SK-N-SH treated with all-trans-retinoic acid at 6 μM for 48 hours (cell line): ENCODE data around the gene KLK3.

ENCODE experiments used
- ARNTL ChIP-seq: fragments of 450-650 bp; formaldehyde crosslinking; IDR thresholded peaks from 2 replicates; pipeline ENCODE4 v1.5.0; 2020; ENCODE audit warnings: low read depth, mild to moderate bottlenecking, moderate library complexity, borderline replicate concordance
- CSRNP3 ChIP-seq: fragments of 250-450 bp; sonication (Bioruptor Pico); IDR thresholded peaks from 2 replicates; pipeline ENCODE4 v1.5.1; 2021; ENCODE audit warnings: mild to moderate bottlenecking, moderate library complexity
- ESRRG ChIP-seq: fragments of 250-450 bp; sonication (Bioruptor Pico); IDR thresholded peaks from 2 replicates; pipeline ENCODE4 v1.6.1; 2021; ENCODE audit warnings: mild to moderate bottlenecking
- ZFP30 ChIP-seq: fragments of 450-650 bp; formaldehyde crosslinking; IDR thresholded peaks from 2 replicates; pipeline ENCODE4 v1.5.0; 2022; ENCODE audit warnings: mild to moderate bottlenecking, moderate library complexity
- ZNF8 ChIP-seq: fragments of 450-650 bp; formaldehyde crosslinking; IDR thresholded peaks from 2 replicates; pipeline ENCODE4 v1.5.0; 2020; ENCODE audit warnings: mild to moderate bottlenecking, moderate library complexity
- TF ChIP-seq, protein P1 (sequence below): fragments of 250-450 bp; sonication (Bioruptor Pico); IDR thresholded peaks from 2 replicates; pipeline ENCODE4 v1.8.0; 2021; ENCODE audit warnings: low read depth, mild to moderate bottlenecking, moderate library complexity, borderline replicate concordance

- TF ChIP-seq ZNF8 (no peak), CSRNP3 (CRISPR knock-in tag) (no peak), ARNTL (CRISPR knock-in tag) (no peak), ESRRG (CRISPR knock-in tag) (no peak), ZFP30 (CRISPR knock-in tag) (no peak)
- TF ChIP-seq, protein P1, sequence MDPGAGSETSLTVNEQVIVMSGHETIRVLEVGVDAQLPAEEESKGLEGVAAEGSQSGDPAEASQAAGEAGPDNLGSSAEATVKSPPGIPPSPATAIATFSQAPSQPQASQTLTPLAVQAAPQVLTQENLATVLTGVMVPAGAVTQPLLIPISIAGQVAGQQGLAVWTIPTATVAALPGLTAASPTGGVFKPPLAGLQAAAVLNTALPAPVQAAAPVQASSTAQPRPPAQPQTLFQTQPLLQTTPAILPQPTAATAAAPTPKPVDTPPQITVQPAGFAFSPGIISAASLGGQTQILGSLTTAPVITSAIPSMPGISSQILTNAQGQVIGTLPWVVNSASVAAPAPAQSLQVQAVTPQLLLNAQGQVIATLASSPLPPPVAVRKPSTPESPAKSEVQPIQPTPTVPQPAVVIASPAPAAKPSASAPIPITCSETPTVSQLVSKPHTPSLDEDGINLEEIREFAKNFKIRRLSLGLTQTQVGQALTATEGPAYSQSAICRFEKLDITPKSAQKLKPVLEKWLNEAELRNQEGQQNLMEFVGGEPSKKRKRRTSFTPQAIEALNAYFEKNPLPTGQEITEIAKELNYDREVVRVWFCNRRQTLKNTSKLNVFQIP = no peak
Observed at GRCh38 chr19:50844296-50844935, 10.3 kb upstream of the KLK3 start.
